Measurements from ENCODE around the gene ZNF862.

DNA sequence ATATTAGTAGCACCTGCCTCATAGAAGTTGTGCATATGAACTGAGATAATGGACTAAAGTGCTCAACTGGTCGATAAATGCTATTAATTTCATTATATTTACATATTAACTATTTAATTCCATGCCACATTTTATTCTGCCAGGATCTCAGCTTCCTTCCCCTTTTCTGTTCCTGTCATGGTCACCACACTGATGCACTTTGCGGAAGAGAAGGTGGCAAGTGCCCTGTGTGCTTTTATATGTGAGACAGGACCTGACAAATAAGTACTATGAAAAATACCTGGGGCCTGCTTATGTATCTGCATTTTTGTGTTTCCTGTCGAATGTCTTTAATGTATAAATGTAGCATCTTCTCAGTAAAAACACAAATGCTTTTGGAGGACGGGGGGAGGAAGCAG, 47.8 kb downstream of the ZNF862 start:
- TF ChIP-seq, protein P1, sequence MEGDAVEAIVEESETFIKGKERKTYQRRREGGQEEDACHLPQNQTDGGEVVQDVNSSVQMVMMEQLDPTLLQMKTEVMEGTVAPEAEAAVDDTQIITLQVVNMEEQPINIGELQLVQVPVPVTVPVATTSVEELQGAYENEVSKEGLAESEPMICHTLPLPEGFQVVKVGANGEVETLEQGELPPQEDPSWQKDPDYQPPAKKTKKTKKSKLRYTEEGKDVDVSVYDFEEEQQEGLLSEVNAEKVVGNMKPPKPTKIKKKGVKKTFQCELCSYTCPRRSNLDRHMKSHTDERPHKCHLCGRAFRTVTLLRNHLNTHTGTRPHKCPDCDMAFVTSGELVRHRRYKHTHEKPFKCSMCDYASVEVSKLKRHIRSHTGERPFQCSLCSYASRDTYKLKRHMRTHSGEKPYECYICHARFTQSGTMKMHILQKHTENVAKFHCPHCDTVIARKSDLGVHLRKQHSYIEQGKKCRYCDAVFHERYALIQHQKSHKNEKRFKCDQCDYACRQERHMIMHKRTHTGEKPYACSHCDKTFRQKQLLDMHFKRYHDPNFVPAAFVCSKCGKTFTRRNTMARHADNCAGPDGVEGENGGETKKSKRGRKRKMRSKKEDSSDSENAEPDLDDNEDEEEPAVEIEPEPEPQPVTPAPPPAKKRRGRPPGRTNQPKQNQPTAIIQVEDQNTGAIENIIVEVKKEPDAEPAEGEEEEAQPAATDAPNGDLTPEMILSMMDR (IDR thresholded peaks at IDR 0.05) = no peak
- TF ChIP-seq EZH2 (IDR thresholded peaks at IDR 0.05; ENCODE audit: borderline replicate concordance, insufficient read depth, low read depth, low read length, poor library complexity, severe bottlenecking) = no peak
